ENCODE results near the gene CSNK2A3. TPM values are rescaled to one million over a fixed set of nuclear protein-coding genes. Genes with fewer than 3 reads are reported as not detected.
A peak's percentile ranks its signal among the peaks of the same experiment; 100 is the strongest.

CSNK2A3 gene
- total and polyA plus RNA-seq, 12 donors: 0.57 to 2.2 (median 0.99) TPM; not detected in 1

DNA sequence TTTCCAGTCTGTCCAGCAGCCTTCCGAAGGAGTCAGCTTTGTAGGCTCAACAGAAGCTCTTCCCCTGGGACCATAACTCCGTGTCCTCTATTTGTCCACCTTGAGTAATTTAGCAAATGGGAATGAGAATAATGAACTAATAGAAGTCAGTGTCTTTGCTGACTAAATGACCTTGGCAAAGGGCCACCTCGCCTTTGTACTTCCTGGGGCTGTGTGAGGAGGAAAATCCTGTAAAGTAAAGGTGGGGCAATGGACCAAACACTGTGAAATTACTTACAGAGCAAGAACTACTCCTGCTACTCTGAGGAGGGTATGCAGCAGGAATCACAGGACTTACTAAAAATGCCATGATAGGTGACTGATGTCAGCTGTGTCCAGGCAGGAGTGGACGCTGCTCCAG is 36.2 kb upstream of the CSNK2A3 start:
- intact Hi-C loops (cut with DNase I): no loop called here
- WGBS, 2 donors: 60 to 72% methylated on average over 4 of the region's 4 CpGs
- DNase-seq (no peak), ATAC-seq (peak in 4 of 8 donors; percentile 35 to 51 (median 42))
- TF ChIP-seq, protein P1, sequence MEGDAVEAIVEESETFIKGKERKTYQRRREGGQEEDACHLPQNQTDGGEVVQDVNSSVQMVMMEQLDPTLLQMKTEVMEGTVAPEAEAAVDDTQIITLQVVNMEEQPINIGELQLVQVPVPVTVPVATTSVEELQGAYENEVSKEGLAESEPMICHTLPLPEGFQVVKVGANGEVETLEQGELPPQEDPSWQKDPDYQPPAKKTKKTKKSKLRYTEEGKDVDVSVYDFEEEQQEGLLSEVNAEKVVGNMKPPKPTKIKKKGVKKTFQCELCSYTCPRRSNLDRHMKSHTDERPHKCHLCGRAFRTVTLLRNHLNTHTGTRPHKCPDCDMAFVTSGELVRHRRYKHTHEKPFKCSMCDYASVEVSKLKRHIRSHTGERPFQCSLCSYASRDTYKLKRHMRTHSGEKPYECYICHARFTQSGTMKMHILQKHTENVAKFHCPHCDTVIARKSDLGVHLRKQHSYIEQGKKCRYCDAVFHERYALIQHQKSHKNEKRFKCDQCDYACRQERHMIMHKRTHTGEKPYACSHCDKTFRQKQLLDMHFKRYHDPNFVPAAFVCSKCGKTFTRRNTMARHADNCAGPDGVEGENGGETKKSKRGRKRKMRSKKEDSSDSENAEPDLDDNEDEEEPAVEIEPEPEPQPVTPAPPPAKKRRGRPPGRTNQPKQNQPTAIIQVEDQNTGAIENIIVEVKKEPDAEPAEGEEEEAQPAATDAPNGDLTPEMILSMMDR (IDR thresholded peaks at IDR 0.05): no peak
- Histone ChIP-seq H3K4me1 (peaks cover 3 to 36% (median 18%) of the 10 kb centered on the region in 9 donors), H3K27me3 (no peaks in the 10 kb centered on the region), H3K36me3 (no peaks in the 10 kb centered on the region), H3K4me3 (no peak overlapping the region), H3K27ac (peak overlapping the region in 1 of 10 donors; percentile 20), H3K9me3 (no peaks in the 10 kb centered on the region)

DNA sequence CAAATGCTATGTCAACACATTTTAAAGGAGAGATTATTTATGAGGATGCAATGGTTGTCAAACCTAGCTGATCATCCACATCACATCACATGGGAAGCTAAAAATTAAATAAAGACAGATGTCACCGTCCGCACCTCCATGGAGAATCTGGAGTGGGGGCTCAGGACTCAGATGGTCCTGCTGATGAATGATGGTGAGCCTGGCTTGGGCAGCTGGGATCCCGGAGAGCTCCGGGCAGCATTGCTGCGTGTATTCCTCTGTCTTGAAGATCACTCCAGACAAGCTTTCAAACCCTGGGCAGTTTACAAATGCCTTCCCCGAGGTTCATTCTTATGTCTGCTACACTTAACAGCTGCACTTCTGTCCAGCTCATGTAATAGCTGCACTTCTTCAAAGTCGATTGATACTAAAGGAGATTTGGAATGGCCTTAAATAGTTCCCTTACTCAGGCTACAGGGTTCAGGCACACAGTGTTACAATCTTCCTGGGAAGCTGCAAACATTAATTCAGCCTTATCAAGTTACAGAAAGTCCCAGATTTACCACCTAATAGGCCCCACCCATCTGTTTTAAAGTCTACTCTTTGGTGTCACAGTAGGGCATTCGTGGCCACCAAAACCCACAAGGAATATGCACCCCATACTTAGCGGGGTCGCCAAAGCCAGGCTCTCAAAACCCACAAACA is 34.7 kb upstream of the CSNK2A3 start:
- H3K4me3 ChIP-seq: no peak overlapping the region
- WGBS, 2 donors: 85 to 88% methylated on average over 10 of the region's 10 CpGs
- intact Hi-C loops (cut with DNase I): no loop called here
- TF ChIP-seq, protein P1 (IDR thresholded peaks at IDR 0.05): no peak
- H3K9me3 ChIP-seq: no peaks in the 10 kb centered on the region
- no peak for DNase-seq
- H3K36me3 ChIP-seq: no peaks in the 10 kb centered on the region
- H3K27me3 ChIP-seq: no peaks in the 10 kb centered on the region
- peaks cover 3 to 36% (median 18%) of the 10 kb centered on the region in 9 donors for H3K4me1 ChIP-seq
- ATAC-seq: no peak
- no peak overlapping the region for H3K27ac ChIP-seq

DNA sequence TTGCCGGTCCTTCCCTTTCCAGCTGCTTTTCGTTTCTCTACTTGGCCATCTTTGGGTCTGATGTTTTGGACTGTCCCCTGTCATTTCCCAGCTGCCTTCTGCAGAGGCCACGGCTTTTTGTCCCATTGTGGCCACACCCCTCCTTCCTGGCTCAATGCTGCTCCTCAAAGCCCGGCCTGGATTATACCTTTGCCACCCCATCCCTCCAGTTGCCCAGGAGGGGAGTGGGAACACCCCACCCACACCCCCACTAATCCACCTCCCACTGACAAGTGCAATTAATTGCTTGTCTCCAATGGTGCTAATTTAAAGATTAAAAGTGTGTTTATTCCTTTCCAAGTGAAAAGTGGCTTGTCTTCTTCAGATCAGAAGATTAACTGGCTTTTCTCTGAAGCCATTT is 34.2 kb upstream of the CSNK2A3 start:
- TF ChIP-seq, protein P1 (IDR thresholded peaks at IDR 0.05): no peak
- 59 to 69% methylated on average over 4 of the region's 4 CpGs for WGBS, 2 donors
- Histone ChIP-seq H3K9me3 (no peaks in the 10 kb centered on the region), H3K27ac (no peak overlapping the region), H3K36me3 (no peaks in the 10 kb centered on the region), H3K4me1 (peaks cover 3 to 32% (median 18%) of the 10 kb centered on the region in 9 donors), H3K27me3 (no peaks in the 10 kb centered on the region), H3K4me3 (no peak overlapping the region)
- no peak for DNase-seq
- intact Hi-C loops (cut with DNase I): no loop called here
- ATAC-seq: no peak

DNA sequence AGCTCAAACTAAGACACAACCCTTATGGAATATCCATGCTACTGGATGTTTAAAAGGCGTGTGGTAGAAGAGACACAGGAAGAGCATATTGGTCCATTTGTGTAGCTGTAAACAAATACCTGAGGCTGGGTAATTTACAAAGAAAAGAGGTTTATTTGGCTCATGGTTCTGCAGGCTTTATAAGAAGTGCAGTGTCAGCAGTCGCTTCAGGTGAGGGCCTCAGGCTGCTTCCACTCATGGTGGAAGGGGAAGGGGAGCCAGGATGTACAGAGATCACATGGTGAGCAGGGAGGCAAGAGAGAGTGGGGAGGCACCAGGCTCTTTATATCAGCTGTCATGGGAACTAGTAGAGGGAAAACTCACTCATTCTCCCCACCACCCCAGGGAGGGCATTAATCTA is 31.8 kb upstream of the CSNK2A3 start:
- 99 to 100% methylated on average over 2 of the region's 2 CpGs for WGBS, 2 donors
- no peak for DNase-seq
- no peak overlapping the region for H3K4me3 ChIP-seq
- no peak for ATAC-seq
- TF ChIP-seq, protein P1 (IDR thresholded peaks at IDR 0.05): no peak
- H3K36me3 ChIP-seq: no peaks in the 10 kb centered on the region
- H3K9me3 ChIP-seq: no peaks in the 10 kb centered on the region
- peaks cover 3 to 20% (median 10%) of the 10 kb centered on the region in 9 donors for H3K4me1 ChIP-seq
- no peaks in the 10 kb centered on the region for H3K27me3 ChIP-seq
- no peak overlapping the region for H3K27ac ChIP-seq
- intact Hi-C loops (cut with DNase I): no loop called here

Measured in heart right ventricle (tissue), 16 donors.